Pulmonary artery endothelial cell (primary cell): Measurements from ENCODE around the gene AP3D1. TPM values are rescaled to one million over a fixed set of nuclear protein-coding genes. Genes with fewer than 3 reads are reported as not detected.

Experiments
- total RNA-seq: library from RNA; depleted of rRNA; stranded (reverse); fragments of >200 nt; gene quantifications from 2 replicates; pipeline ENCODE4 v1.2.3, GENCODE V29; 2014

The AP3D1 gene
- total RNA-seq, 1 donor from 2014 or later, result 90.9 TPM

Other genes starting within 250 kb of the AP3D1 start
- 2.4 and 3.1 TPM in 2 replicates for gene ADAT3, start 246.2 kb downstream of the AP3D1 start, total RNA-seq
- gene SCAMP4, start 246.2 kb downstream of the AP3D1 start, total RNA-seq, result 23.7 and 26.2 TPM in 2 replicates
- 88.6 and 107 TPM in 2 replicates for gene CSNK1G2, start 210.4 kb downstream of the AP3D1 start, total RNA-seq
- gene BTBD2, start 135.9 kb downstream of the AP3D1 start, total RNA-seq, result 52.9 and 61.7 TPM in 2 replicates
- gene MKNK2, start 100.3 kb downstream of the AP3D1 start, total RNA-seq, result 85.2 and 170 TPM in 2 replicates
- 18.7 and 25.5 TPM in 2 replicates for gene MOB3A, start 55.2 kb downstream of the AP3D1 start, total RNA-seq
- gene IZUMO4, start 54.7 kb downstream of the AP3D1 start, total RNA-seq, result 0.46 and 0.74 TPM in 2 replicates
- 4.7 and 5.4 TPM in 2 replicates for gene DOT1L, start 12.4 kb upstream of the AP3D1 start, total RNA-seq
- 55.3 and 63.0 TPM in 2 replicates for gene PLEKHJ1, start 84.8 kb upstream of the AP3D1 start, total RNA-seq
- 45.0 and 50.4 TPM in 2 replicates for gene SF3A2, start 85.3 kb upstream of the AP3D1 start, total RNA-seq
- 0.86 and 1.1 TPM in 2 replicates for gene AMH, start 97.8 kb upstream of the AP3D1 start, total RNA-seq
- 0.07 and 0.39 TPM in 2 replicates for gene JSRP1, start 104.9 kb upstream of the AP3D1 start, total RNA-seq
- not detected in 2 replicates for gene PEAK3, start 130.6 kb upstream of the AP3D1 start, total RNA-seq
- not detected in 2 replicates for gene LINGO3, start 156.6 kb upstream of the AP3D1 start, total RNA-seq
- gene LSM7, start 177.0 kb upstream of the AP3D1 start, total RNA-seq, result 112 and 144 TPM in 2 replicates
- 20.0 and 22.5 TPM in 2 replicates for gene SPPL2B, start 177.1 kb upstream of the AP3D1 start, total RNA-seq
- gene TMPRSS9, start 208.7 kb upstream of the AP3D1 start, total RNA-seq, result not detected in 2 replicates